GM12878 (cell line): Measurements from ENCODE around the gene HSD17B14.

Experiments
- CTCF ChIP-seq, 3 experiments: IDR thresholded peaks in 2 of 3; conservative IDR thresholded peaks in 1 of 3; 2 replicates each; pipeline ENCODE4 v1.5.1; 2011; ENCODE audit warnings: low read depth in 3 of 3, low read length in 3 of 3, mild to moderate bottlenecking in 3 of 3, control low read depth in 2 of 3, moderate library complexity in 2 of 3, inconsistent platforms in 1 of 3, mixed read lengths in 1 of 3; ENCODE audit not compliant: control insufficient read depth in 2 of 3, insufficient read depth in 1 of 3; ENCODE audit errors: extremely low read depth in 1 of 3
- EP300 ChIP-seq, 2 experiments: fragments of 150-350 bp in 1 of 2; IDR thresholded peaks; 2 replicates each; pipeline ENCODE4 v1.6.1; 2011 to 2012; ENCODE audit warnings: low read depth in 2 of 2, low read length in 2 of 2, borderline replicate concordance in 1 of 2, improper control_type of control experiment in 1 of 2, inconsistent platforms in 1 of 2; ENCODE audit not compliant: control insufficient read depth in 1 of 2
- EZH2 ChIP-seq: IDR thresholded peaks from 2 replicates; pipeline ENCODE4 v1.6.1; 2012; ENCODE audit warnings: low read depth, mild to moderate bottlenecking, control low read depth, inconsistent platforms, low read length, borderline replicate concordance; ENCODE audit not compliant: control insufficient read depth
- FOS ChIP-seq: IDR thresholded peaks from 3 replicates; pipeline ENCODE4 v1.6.1; 2011; ENCODE audit warnings: borderline replicate concordance; ENCODE audit not compliant: insufficient read length; ENCODE audit errors: extremely low read depth
- MAX ChIP-seq: IDR thresholded peaks from 2 replicates; pipeline ENCODE4 v1.6.1; 2012; ENCODE audit warnings: low read depth, low read length, improper control_type of control experiment
- NFIC ChIP-seq: IDR thresholded peaks from 2 replicates; pipeline ENCODE4 v1.6.1; 2012; ENCODE audit warnings: low read depth, mild to moderate bottlenecking, inconsistent platforms, low read length, moderate library complexity
- NR2C2 ChIP-seq: IDR thresholded peaks from 2 replicates; pipeline ENCODE4 v1.6.1; 2011; ENCODE audit warnings: borderline replicate concordance, low read depth; ENCODE audit not compliant: control insufficient read depth, insufficient read length
- NRF1 ChIP-seq: conservative IDR thresholded peaks from 2 replicates; pipeline ENCODE4 v1.6.1; 2011; ENCODE audit warnings: mild to moderate bottlenecking, low read depth, low read length, improper control_type of control experiment
- RAD21 ChIP-seq: IDR thresholded peaks from 2 replicates; pipeline ENCODE4 v1.6.1; 2011; ENCODE audit warnings: mild to moderate bottlenecking, low read depth, low read length, moderate library complexity; ENCODE audit not compliant: insufficient read depth
- RCOR1 ChIP-seq: conservative IDR thresholded peaks from 2 replicates; pipeline ENCODE4 v1.6.1; 2012; ENCODE audit warnings: low read depth, low read length, improper control_type of control experiment
- SIX5 ChIP-seq: IDR thresholded peaks from 2 replicates; pipeline ENCODE4 v1.6.1; 2011; ENCODE audit warnings: mild to moderate bottlenecking, low read depth, low read length, moderate library complexity; ENCODE audit not compliant: severe bottlenecking
- TBL1XR1 ChIP-seq: IDR thresholded peaks from 2 replicates; pipeline ENCODE4 v1.6.1; 2012; ENCODE audit warnings: low read depth, low read length, improper control_type of control experiment
- YBX1 ChIP-seq: fragments of 450-650 bp; IDR thresholded peaks from 2 replicates; pipeline ENCODE4 v1.6.1; 2016; ENCODE audit warnings: antibody characterized with exemption

DNA sequence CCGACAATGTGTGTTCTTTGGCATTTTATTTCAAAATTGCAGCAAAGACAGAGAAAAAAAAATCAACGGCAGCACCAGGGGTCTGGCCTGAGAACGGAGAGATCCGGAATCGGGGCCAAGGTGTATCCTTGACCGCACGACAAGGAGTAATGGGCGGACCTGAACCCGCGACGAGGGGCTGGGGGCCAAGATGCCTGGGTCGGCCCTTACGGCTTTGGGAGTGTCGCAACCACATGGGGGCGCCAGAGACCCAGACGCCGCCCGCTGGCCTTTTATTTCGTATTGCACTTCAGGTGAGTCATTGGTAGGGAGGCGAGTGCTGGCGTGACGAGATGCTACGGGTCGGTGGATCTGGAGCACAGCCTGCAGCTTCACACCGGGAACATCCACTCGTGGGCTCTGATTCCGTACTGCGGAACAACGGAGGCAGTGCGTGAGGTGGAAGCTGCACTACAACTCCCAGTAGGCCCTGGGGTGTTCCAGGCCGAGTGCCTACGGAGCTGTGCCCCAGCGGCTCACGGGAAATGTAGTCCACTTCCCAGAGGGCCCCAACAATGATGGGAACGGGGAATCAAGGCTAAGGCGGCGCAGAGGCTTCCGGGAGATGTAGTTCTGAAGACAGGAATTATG is 41.1 kb downstream of the HSD17B14 start:
- peak; percentile 100 for TF ChIP-seq SIX5
- no peak for TF ChIP-seq YBX1
- peak; percentile 87 to 93 (median 91); a peak in 5 of 6 replicates for TF ChIP-seq CTCF (IDR thresholded peaks at IDR 0.05 in 2 of 3, conservative IDR thresholded peaks at IDR 0.05 in 1 of 3; ENCODE audit: control insufficient read depth in 2 of 3, extremely low read depth in 1 of 3, insufficient read depth in 1 of 3, low read depth in 3 of 3, low read length in 3 of 3)
- TF ChIP-seq FOS = no peak
- TF ChIP-seq MAX = no peak
- peak; percentile 84 for TF ChIP-seq RAD21
- no peak for TF ChIP-seq NR2C2
- no peak; a peak in 1 of 4 replicates for TF ChIP-seq EP300 (IDR thresholded peaks at IDR 0.05; ENCODE audit: borderline replicate concordance in 1 of 2, control insufficient read depth in 1 of 2, low read depth in 2 of 2, low read length in 2 of 2)
- TF ChIP-seq NRF1 = no peak
- TF ChIP-seq RCOR1 = no peak
- TF ChIP-seq NFIC = no peak
- peak; percentile 66; the same call in 1 of the 2 replicates for TF ChIP-seq TBL1XR1
- no peak for TF ChIP-seq EZH2
